SW 1271 (cell line): Measurements from ENCODE around the gene CST3.
"Not testable (repeated sequence)": the region's sequence is repeated elsewhere in the genome, so short reads cannot be mapped to it uniquely, and the experiment has no call there.

ENCODE experiments used
- DNase-seq, 2 experiments: peaks; one replicate each; lab custom pipeline; 2025; lab: John Stamatoyannopoulos, UW

CST3 gene

DNA sequence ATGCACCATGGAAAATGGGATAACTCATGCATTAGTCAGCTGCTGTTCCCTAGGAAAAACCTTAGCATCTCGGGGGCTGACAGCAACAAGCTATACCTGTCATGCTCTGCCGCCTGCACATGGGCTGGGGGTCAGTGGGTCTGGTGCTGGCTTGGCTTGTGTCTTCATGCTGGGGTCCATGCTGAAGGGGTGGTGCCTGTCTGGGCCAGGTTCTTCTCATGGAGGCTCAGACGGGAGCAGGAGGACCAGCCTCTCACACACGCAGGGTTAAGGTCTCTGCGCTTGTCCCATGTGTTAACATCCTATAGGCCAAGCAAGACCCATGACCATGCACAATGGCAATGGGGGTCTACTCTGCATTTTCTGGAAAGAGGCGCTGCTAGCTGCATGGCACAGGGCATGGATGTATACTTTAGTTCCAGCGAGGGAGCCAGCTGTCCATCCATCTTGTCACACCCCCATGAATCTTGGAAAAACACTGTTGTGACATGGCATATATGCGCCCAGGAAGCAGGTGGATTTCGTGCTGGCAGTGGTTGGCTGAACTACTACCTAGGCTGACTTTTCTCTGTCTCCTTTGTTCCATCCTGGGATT, 24.6 kb upstream of the CST3 start:
- no peak for DNase-seq

DNA sequence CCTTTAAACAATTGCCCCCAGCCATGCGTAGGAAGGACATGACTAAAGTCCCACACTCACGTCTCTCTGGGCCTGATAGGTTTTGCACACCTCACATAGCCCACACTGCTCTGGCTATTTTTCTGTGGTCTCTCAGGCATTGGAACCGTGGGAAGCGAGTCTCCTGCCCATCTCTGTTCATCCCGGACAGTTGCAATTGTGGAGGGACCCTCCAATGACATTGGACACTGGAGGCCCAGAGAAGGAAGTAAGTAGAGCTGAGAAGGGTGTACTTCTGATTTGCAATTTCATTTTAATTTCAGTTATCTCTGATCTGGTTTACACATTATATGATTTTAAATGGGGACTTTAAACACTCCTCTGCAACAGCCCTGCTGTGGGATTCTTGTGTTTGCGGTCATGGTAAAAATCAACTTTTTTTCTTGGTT, 23.3 kb upstream of the CST3 start:
- DNase-seq, result no peak

DNA sequence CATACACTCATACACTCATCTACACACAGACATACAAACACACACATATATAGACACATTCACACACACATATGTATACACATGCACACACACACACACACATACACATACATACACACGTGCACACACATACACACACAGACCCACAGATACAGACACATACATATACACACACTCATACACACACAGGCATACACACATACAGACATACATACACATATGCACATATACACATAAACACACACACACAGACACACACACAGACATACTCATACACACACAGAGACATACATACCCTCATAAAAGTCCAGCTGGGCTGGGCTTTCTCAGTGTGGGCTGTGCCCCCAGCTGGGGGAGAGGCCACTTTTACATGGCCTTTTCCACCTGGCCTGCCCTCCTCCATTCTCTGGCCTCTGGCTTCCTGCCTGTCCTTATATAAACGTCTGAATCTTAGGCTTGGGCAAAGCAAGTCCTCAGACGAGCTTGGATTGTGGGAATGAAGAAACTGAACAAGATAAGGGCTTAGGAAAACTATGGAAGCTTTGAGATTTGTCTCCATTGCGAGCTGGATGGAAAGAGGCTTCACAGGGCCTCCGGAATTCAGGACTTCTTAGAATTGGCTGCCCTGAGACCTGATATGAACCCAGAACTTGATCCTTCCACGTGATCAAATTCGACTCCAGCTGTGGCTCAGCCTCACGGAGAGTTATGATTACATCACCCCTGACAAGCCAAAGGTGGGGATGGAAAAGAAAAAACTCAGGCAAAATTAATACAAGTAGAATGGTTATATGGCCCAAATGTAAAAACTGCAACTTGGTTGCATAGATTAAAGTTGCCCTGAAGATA, 22.5 kb upstream of the CST3 start:
- no peak for DNase-seq

DNA sequence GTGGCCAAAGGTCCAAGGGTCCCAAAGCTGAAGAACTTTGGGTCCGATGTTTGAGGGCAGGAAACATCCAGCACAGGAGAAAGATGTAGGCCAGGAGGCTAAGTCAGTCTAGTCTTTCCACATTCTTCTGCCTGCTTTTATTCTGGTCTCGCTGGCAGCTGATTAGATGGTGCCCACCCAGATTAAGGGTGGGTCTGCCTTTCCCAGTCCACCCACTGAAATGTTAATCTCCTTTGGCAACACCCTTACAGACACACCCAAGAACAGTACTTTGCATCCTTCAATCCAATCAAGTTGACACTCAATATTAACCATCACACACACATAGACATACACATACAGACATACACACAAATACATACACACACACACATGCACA, 21.8 kb upstream of the CST3 start:
- not testable (repeated sequence) for DNase-seq

DNA sequence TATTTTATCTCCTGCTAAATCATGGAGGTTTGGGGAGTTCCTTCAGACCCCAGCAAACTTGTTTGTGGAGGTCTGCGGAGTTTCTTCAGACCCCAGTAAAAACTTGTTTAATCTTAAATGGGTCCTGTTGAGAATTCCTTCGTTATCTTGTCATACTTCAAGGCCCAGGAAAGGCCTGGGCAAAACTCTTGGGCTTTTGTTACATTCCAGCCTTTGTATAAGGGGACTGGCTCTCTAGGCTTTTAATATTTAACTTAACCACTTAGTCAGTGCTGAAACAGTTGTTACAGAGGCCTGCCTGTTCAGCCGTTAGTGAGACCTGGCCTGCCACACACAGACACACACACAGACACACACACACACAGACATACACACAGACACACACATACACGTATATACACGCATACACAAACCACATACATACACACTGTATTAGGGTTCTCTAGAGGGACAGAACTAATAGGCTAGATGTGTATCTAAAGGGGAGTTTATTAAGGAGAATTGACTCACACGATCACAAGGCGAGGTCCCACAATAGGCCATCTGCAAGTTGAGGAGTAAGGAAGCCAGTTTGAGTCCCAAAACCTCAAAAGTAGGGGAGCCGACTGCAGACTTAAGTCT, 21.3 kb upstream of the CST3 start:
- no peak for DNase-seq

DNA sequence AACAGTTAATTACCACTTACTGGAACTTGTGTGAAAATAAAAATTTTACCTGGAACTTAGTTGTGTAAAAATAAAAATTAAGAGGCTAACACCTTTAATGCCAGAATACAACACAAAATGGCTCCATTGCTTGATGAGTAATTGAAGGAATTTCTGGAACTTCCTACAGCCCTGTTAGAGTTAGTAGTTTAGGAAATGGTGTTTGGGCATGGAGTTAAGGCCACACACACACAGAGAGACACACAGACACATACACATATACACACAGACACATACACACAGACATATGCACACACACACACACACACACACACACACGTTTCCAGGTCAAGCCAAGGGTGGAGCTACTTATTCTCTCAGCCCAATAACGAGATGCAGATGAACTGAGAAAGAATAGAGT, 20.6 kb upstream of the CST3 start:
- no peak for DNase-seq

DNA sequence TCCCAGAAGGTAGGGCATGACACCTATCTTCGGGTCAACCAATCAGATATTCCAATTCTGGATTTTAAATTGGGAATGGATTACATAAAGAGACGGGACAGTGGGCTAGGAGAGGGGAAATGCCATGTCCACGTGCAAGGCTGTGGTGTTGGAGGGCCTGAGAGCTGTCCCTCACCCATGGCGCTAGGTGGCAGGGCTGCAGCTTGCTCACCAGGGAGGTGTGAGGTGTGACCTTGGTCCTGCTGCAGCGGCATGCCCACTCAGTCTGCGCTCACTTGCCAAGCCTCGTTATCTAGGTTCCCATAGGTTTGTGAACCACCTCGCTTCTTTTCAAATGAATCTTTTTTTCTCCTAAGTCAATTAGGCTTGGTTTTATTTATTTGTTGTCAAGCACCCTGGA, 19.4 kb upstream of the CST3 start:
- DNase-seq, result no peak

DNA sequence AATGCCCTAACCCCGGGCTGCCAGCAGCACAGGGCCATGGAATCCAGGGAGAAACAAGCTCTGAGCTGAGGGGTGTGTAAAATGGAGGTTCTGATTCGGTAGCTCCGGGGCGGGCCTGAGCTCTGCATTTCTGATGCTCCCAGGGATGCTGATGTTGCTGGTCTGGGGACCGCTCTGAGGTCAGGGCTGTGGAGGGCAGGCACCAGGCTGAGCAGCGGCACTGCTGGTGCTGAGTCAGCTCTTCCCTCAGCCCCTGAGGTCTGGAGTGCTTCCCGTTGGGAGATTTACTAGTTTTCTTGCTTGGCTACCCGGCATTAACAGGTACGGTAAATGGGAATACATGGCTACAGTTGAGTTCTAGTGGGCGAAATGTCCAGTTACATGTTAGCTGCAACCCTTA, 18.6 kb upstream of the CST3 start:
- DNase-seq, result no peak

DNA sequence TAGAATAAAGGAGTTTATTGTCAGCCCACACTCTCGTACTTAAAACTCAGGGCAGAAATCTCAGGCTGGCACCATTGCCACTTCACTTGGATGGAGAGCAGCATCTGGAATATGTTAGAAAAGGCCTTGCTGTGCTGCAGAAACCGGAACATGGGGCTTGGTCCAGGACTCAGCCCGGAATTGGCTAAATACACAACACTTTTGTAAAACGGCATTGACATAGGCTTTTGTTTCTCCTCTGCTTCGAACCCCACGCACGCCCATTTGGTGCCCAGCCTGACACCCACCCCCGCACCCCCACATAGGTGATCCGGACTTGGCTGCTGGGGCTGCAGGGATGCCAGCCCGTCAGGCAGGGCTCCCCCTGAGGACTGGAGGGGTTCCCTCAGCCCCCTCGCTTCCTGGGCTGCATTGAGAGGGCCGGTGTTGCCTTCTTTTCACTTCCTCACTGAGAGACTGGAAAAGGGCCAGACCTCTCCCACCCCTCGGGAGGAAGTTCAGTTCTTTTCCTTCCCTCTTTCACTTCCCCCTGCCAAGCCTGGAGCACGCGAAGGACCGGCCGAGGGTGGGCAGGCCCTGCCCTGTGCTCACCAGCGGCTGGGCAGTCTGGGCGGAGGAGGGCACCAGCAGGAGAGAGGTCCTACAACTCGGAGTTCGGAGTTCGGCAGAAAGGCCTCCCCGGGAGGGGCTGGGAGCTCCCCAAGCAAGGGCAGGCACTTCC, 17.9 kb upstream of the CST3 start:
- no peak for DNase-seq

DNA sequence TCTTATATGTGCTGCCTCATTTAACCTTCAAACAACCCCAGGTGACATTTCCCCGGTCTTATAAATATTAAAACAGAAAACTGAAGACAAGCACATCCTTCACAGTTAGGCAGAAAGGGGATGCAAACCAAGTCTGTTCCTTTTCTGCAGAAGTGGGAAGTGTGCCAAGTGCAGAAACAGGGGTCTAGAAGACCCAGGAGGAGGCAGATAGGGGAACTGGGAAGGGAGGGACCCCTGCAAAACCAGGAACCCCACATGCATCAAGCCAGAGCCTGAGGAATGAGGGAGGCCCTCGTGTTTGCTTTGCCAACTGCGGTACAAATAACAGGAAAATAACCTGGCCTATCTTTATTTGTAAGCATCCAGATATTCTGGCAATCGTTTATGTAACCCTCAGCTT, 17.0 kb upstream of the CST3 start:
- DNase-seq, result no peak

DNA sequence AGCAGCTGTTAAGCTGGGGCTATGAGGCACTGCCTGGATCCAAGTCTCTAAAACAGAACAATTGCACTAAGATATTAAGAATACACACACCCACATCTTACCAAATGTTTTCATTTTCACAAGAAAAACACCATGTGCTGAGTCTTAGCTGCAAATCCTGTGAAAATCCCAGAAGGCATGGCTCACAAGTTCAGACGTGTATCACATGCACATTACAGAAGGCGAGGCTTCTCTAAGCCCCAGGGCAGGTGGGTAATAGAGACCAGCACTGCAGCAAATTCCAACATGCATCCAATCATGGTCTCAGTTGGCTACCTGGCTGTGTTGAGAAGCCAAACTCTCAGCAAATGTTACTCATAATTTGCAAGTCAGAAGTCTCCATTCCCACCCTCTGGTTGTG, 16.2 kb upstream of the CST3 start:
- DNase-seq, result no peak

DNA sequence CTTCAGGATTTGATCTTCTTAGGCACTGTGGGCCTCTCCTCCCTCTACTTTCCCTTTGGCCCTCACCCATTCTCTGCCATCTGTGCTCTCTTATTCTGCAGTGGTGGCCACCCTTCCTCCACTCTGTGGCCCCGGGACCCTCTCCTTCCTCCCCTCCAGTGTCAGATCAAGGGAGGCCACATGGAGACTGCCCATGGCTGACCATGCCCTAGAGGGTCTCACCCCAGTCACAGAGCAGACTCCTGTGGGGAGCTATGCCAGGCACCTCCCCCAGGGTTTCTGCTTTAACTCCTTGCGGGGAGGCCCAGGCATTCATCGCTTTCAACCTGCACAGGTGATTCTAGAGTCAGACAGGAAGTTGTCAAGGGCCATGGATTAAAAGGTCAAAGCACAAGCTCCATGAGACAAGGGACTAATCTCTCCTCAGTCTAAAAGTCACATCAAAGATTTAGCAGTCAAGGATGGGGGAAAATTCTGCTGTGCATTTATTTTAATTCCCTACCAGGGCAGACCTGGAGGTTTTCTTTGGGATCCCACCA, 15.7 kb upstream of the CST3 start:
- no peak for DNase-seq

DNA sequence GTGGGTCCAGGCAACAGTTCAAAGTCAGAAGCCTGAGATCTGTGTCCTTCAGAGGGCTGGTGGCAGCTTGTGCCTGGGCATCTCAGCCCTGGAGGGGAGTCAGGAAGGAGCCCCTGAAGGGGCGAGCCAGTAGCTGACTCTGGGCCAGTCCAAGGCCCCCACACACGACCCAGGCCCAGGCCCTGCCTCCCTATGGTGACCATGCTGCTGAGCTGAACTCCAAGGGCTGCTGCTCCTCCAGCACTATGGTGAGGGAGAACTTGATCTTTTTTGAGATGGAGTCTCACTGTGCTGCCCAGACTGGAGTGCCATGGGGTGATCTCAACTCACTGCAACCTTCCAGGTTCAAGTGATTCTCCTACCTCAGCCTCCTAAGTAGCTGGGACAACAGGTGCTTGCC, 15.2 kb upstream of the CST3 start:
- no peak for DNase-seq

DNA sequence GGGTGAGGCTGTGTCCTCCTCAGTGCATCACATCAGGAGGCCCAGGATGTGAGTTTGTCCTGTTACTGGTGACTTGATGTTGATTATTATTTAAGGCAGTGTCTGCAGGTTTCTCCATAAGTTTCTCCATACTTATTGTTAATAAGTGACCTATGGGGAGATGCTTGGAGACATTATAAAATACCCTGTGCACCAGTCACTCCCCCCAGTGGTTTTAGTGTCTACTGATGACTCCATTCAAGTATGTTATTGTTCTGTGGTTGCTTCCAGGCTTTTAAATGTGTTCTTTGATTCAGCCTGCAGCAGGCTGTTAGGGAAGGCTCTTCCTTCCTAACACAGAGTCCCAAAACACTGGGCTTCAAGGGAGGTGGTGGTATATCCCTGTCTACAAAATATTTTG, 14.6 kb upstream of the CST3 start:
- no peak for DNase-seq

DNA sequence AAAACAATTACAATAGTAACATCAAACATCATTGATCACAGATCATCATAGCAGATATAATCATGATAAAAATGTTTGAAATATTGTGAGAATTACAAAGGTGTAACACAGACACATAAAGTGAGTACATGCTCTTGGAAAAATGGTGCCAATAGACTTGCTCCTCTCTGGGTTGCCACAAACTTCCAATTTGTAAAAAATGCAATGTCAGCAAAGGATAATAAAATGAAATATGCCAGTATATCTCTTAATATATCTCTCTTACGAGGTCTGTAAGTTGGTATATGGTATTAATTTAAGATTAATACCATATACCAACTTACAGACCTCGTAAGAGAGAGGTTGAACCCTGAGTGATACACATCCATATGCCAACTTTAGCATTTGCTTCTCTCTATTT, 13.4 kb upstream of the CST3 start:
- no peak for DNase-seq

DNA sequence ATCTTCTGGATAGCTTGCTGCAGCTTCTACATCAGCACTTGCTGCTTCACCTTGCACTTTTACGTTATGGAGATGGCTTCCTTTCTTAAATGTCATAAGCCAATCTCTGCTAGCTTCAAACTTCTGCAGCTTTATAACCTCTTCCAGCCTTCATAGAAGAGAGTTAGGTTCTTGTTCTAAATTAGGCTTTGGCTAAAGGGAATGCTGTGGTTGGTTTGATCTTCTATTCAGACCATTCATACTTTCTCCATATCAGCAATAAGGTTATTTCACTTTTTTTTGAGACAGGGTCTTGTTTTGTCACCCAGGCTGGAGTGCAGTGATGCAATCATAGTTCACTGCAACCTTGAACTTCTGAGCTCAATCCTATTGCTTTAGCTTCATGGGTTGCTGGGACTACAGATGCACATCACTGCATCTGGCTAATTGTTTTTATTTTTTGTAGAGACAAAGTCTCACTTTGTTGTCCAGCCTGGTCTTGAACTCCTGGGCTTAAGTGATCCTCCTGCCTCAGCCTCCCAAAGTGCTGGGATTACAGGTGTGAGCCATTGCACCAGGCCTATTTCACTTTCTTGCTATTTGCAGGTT, 12.2 kb upstream of the CST3 start:
- no peak for DNase-seq

DNA sequence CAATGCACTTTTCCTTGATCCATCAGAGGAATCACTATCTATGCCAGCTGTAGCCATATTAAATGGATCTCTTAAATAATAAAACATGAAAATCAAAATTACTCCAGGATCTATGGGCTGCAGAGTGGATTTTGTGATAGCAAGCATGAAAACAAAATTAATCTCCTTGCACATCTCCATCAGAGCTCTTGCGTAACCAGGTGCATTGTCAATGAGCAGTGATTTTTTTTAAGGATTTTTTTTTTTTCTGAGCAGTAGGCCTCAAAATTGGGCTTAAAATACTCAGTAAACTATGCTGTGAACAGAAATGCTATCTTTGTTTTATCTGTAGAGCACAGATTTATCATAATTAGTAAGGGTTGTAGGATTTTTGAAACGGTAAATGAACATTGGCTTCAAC, 11.5 kb upstream of the CST3 start:
- no peak for DNase-seq

DNA sequence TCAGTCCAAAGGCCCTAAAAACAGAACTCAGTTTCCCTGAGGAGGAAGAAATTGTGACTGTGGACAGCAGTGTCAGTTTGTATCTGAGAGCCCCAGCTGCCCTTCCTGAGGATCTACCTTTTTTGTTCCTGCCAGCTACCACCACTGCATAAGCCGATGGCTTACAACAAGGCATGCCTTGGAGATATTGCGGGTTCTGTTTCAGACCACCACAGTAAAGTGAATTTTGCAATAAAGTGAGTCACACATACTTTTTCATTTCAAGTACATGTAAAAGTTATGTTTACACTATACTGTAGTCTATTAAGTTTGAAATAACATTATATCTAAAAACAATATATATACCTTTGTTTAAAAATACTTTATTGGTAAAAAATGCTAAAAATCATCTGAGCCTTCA, 9.6 kb upstream of the CST3 start:
- DNase-seq, result no peak

DNA sequence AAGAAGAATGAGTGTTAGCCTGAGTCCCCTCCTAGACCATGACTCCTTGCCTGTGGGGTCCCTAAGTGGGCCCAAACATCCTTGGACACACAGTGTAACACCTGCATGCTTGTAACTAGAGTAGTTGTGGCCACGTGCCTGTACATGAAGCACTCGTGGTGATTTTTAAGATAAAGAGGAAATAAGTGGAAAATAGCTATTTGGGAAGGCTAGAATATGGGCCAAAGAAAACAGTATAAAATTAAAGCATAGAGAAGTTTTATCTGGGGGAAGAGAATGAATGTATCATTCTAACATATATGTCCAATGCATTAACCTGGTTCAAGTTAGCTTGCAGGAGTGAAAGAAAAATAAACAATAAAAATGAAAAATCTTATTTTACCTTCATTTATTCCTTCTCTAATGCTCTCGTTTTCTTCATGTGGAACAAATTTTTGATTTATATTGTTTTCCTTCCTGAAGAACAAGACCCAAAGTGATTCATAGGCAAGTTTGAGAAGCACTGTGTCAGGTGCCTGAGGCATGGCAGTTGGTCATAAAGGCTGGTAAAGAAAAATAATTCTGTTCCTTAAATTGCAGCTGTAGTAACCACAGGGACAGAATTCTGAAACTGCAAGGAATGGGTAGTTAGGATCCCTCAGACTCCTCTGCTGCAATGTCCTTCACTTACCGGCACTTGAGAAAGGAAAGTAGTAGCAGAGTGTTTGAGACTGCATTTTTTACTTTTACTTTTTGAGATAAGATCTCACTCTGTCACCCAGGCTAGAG, 8.5 kb upstream of the CST3 start:
- DNase-seq, result no peak

DNA sequence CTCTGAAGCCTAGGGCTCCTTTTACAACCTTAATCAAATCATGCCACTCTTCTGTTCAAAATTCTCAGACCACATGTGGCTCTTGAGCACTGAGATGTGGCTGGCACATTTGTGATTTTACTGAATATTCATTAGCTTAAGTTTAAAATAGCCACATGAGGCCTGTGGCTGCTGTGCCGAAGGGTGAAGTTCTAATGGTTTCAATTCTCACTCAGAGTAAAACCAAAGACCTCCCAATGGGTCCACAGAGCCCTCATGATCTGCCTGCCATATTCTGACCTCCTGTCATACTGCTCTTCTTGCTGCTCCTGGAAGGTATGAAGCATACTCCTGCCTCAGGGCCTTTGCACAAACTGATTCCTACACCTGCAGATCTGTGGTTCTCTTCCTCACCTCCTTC, 7.8 kb upstream of the CST3 start:
- no peak for DNase-seq

DNA sequence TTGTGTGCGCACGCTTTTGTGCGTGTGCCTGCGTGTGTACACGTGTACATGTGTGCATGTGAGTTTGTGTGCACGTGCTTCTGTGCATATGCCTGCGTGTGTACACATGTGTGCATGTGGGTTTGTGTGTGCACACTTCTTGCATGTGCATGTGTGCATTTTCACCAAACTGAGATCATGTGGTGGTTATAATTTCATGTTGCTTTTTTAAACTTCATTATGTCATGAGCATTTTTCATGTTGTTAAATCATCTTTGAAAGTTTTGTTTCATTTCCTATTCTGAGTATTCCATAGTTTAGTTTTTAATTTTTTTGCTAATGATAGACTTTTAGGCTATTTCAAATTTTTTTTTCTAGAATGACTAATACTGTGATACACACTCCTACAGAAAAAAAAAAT, 6.4 kb upstream of the CST3 start:
- DNase-seq, result no peak
